GM19455 (cell line): ENCODE results near the gene MRPL43.

Experiments used
- ATAC-seq: cut with Tn5 transposase; IDR thresholded peaks from one replicate; pipeline ENCODE4 v1.9.1; 2021; ENCODE audit not compliant: unreplicated experiment

MRPL43 gene

GRCh38 chr10:100969187-100970075, 17.9 kb downstream of the MRPL43 start, which contains the start of gene SEMA4G:
TSS of gene SEMA4G (plus strand) at chr10:100969504. CDS start at chr10:100972913, 3,409 bp downstream.
- ATAC-seq, result no peak

GRCh38 chr10:100968863-100969186, 18.5 kb downstream of the MRPL43 start:
- no peak for ATAC-seq

DNA sequence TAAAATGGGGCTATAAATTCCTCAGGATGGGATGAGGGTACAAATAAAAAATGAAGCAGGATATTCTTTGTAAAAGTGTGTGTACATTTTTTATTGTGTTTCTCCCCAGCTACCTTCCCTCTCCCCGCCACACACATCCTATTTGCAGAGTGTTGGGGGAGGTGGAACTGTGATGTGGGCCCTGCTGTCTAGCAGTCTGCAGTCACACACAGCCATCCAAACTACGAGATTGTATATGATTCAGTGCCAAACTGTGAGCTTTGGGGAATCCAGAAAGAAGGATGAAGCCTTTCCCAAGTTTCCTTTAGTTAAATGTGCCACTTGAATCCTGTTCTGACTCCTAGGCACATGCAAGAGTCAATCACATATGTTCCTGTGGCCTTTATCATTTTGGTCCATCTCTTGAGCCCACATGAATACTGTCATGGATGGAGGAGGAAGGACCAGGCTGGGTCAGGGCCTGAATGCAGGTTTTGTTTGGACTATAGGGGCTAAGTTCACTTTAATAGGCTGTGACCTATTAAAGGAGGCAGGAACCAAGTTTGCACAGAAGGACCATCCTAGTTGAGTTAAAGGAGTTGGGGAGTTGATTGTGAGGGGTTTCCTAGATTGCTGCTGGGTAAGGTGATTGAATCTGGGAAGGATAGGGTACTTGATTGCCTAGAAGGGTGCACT, 19.1 kb downstream of the MRPL43 start:
- no peak for ATAC-seq

GRCh38 chr10:100967332-100967731, 20.0 kb downstream of the MRPL43 start:
- ATAC-seq, result no peak

DNA sequence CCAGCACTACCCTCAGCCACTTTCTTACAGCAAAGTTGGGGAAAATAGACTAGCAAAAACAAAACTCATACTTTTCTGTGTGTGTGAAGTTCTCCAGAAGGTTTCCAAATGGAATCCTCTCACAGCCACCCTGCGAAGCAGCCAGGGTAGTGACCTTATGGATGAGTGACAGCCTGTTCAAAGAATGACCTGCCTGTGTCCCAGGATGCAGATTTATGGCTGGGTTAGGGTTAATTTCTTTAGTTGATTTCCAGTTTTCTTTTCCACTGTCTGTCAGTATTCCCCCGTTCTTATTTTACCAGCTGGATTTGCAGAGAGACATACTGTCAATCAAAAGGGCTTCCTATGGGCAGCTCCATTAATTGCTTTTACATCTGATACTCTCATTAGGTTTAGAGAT, 20.4 kb downstream of the MRPL43 start:
- no peak for ATAC-seq

- no peak for ATAC-seq
These were observed 21.5 kb downstream of the MRPL43 start for GRCh38 chr10:100965820-100966219.

GRCh38 chr10:100963826-100964225, 23.5 kb downstream of the MRPL43 start:
- no peak for ATAC-seq

DNA sequence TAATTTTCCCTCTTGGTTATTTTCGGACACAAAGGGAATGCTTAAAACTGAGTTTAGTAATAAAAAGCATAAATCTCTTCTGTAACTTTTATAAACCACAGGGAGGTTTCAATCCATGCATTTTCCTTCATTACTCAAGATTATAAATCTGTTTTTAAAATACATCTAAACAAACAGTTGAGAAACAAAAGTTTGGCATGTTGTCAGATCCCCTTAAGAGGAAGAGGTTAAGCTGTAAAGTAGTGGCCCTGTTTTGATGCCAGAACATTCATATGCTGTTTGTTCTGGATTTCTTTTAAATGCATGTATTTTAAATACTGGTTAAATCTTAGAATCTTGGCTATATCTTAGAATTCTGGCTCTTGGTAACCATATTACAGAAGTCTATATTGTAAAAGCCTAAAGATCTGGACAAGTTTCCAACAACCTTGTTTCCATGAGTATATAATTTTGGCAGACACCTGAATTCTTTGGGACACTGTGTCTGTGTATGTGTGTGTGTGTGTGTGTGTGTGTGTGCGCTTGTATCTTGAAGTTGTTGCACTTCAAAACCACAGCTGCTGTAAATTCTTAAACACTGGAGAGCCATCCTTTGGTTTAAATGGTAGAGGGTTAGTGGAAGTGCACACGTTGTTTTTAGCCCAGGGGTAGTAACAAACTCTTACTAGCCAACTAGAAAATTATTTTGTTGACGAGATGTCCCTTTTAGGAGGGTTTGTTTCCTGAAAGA, 24.8 kb downstream of the MRPL43 start:
- no peak for ATAC-seq

- no peak for ATAC-seq
These were observed 27.0 kb downstream of the MRPL43 start for GRCh38 chr10:100960251-100960650.

GRCh38 chr10:100948916-100949315, 38.4 kb downstream of the MRPL43 start:
- no peak for ATAC-seq

- no peak for ATAC-seq
These were observed 41.5 kb downstream of the MRPL43 start for GRCh38 chr10:100945754-100946153.

- ATAC-seq, result no peak
These were observed 43.8 kb downstream of the MRPL43 start for GRCh38 chr10:100943508-100943907.

- no peak for ATAC-seq
These were observed 45.1 kb downstream of the MRPL43 start for GRCh38 chr10:100942229-100942628.

DNA sequence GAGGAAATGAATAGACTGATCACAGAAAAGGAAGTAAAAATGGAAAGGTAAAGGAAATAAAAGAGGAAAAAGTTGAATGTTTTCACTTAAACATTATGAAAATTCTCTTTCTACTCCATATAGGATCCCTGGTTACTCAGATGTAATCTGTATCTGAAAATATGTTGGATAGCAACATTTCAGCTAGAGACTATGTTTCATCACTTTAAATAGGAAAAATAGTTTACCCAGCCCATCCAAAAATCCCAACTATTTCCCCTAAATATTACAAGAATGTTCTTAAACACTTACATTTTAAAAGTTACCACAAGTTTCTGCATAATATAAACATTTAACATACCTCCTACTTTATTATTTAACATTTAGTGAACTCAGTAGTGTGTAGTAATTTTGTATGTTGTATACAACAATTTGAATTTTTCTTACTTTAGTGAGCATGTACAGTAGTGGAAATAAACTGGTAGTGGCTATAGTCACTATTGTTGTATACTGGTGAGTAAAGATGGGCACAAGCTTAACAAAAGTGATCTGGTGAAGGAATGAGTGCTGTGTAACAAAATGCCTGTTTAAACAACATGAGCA, 47.4 kb downstream of the MRPL43 start:
- ATAC-seq, result no peak
